Caco-2 (cell line): ENCODE results near the gene CYP4F8. TPM values are rescaled to one million over a fixed set of nuclear protein-coding genes. Genes with fewer than 3 reads are reported as not detected.

Experiments
- BruUV-seq: library from RNA; stranded (reverse); fragments of 400-500 nt; replicated peaks from 2 replicates; lab custom pipeline; 2021; lab: Mats Ljungman, UMichigan
- CTCF ChIA-PET: fragments of 300-600 bp; sonication (Branson Sonifier 250); formaldehyde crosslinking; loops from one replicate; lab custom pipeline; 2022; ENCODE audit warnings: antibody characterized with exemption; lab: Charles Lee
- POLR2A ChIA-PET: fragments of 300-600 bp; sonication (Branson Sonifier 250); formaldehyde crosslinking; loops from one replicate; lab custom pipeline; 2022; ENCODE audit warnings: antibody characterized with exemption; lab: Charles Lee
- DNase-seq, 2 experiments: peaks; one replicate each; pipeline versions ENCODE4 v3.0.0 to v3.0.0-alpha.2; 2020 to 2022
- H3K27me3 ChIP-seq: replicated peaks from 2 replicates; pipeline ENCODE4 v1.6.0; 2011; ENCODE audit warnings: low read length; ENCODE audit not compliant: control insufficient read depth, insufficient read depth
- H3K36me3 ChIP-seq: 2 replicates; pipeline ENCODE4 v1.5.1; 2011; ENCODE audit warnings: low read length; ENCODE audit not compliant: control insufficient read depth, insufficient read depth
- H3K4me1 ChIP-seq: fragments of 250-450 bp; sonication (Bioruptor Pico); 2 replicates; pipeline ENCODE4 v1.5.1; 2020; ENCODE audit warnings: mild to moderate bottlenecking
- H3K4me3 ChIP-seq: 2 replicates; pipeline ENCODE4 v1.5.1; 2011; ENCODE audit warnings: low read depth, mild to moderate bottlenecking, control low read depth, low read length
- H3K9me3 ChIP-seq: fragments of 250-450 bp; sonication (Bioruptor Pico); 2 replicates; pipeline ENCODE4 v1.5.1; 2020; ENCODE audit warnings: mild to moderate bottlenecking, moderate library complexity
- H3K27ac Mint-ChIP-seq: one replicate; pipeline ENCODE4 v1.8.0; 2022; ENCODE audit warnings: mixed read lengths; ENCODE audit not compliant: unreplicated experiment
- H3K27me3 Mint-ChIP-seq: one replicate; pipeline ENCODE4 v1.8.0; 2022; ENCODE audit warnings: mixed read lengths; ENCODE audit not compliant: insufficient read depth, unreplicated experiment
- H3K36me3 Mint-ChIP-seq: one replicate; pipeline ENCODE4 v1.8.0; 2022; ENCODE audit warnings: mild to moderate bottlenecking, mixed read lengths; ENCODE audit not compliant: insufficient read depth, unreplicated experiment
- H3K4me1 Mint-ChIP-seq: one replicate; pipeline ENCODE4 v1.8.0; 2022; ENCODE audit warnings: low read depth, mixed read lengths; ENCODE audit not compliant: unreplicated experiment
- H3K4me3 Mint-ChIP-seq: one replicate; pipeline ENCODE4 v1.8.0; 2022; ENCODE audit warnings: mild to moderate bottlenecking, moderate library complexity, mixed read lengths; ENCODE audit not compliant: unreplicated experiment
- H3K9me3 Mint-ChIP-seq: one replicate; pipeline ENCODE4 v1.8.0; 2022; ENCODE audit warnings: mixed read lengths; ENCODE audit not compliant: unreplicated experiment
- intact Hi-C: fragments of 100-400 bp; cut with micrococcal nuclease; formaldehyde crosslinking; loops from one replicate; pipeline ENCODE4 v1.10.0; 2022; ENCODE audit not compliant: unreplicated experiment
- total RNA-seq: library from RNA; stranded (reverse); gene quantifications from 2 replicates; pipeline ENCODE4 v1.2.3, GENCODE V29; 2022
- TF ChIP-seq, protein P1 (sequence below), 2 experiments: fragments of 200-600 bp in 1 of 2; IDR thresholded peaks; 1 replicate in 1 of 2; 2 replicates in 1 of 2; pipeline versions ENCODE4 v1.5.1 to v1.8.0; 2011 to 2022; ENCODE audit warnings: antibody characterized with exemption in 1 of 2, control low read depth in 1 of 2, inconsistent platforms in 1 of 2, low read depth in 1 of 2, low read length in 1 of 2, mild to moderate bottlenecking in 1 of 2, moderate library complexity in 1 of 2; ENCODE audit not compliant: insufficient read depth in 1 of 2, severe bottlenecking in 1 of 2, unreplicated experiment in 1 of 2

CYP4F8 gene
- total RNA-seq, 1 experiment from 2014 or later: not detected

GRCh38 chr19:15643387-15643786 lies 28.4 kb downstream of the CYP4F8 start:
- POLR2A ChIA-PET: interaction anchor here (0.7 kb wide), 1 partner anchor 48 kb away, joined by 3 read pairs; no protein-coding TSS in a partner anchor
- H3K27me3 Mint-ChIP-seq: peaks cover 3% of the 10 kb centered on the region
- no peaks in the 10 kb centered on the region for H3K4me1 Mint-ChIP-seq
- CTCF ChIA-PET: no interaction called here
- no peaks in the 10 kb centered on the region for H3K4me1 ChIP-seq
- no peaks in the 10 kb centered on the region for H3K27me3 ChIP-seq
- H3K36me3 ChIP-seq: no peaks in the 10 kb centered on the region
- H3K9me3 ChIP-seq: no peaks in the 10 kb centered on the region
- intact Hi-C loops: no loop called here
- no TSS peak for BruUV-seq
- TF ChIP-seq, protein P1, sequence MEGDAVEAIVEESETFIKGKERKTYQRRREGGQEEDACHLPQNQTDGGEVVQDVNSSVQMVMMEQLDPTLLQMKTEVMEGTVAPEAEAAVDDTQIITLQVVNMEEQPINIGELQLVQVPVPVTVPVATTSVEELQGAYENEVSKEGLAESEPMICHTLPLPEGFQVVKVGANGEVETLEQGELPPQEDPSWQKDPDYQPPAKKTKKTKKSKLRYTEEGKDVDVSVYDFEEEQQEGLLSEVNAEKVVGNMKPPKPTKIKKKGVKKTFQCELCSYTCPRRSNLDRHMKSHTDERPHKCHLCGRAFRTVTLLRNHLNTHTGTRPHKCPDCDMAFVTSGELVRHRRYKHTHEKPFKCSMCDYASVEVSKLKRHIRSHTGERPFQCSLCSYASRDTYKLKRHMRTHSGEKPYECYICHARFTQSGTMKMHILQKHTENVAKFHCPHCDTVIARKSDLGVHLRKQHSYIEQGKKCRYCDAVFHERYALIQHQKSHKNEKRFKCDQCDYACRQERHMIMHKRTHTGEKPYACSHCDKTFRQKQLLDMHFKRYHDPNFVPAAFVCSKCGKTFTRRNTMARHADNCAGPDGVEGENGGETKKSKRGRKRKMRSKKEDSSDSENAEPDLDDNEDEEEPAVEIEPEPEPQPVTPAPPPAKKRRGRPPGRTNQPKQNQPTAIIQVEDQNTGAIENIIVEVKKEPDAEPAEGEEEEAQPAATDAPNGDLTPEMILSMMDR (IDR thresholded peaks at IDR 0.05; ENCODE audit: insufficient read depth in 1 of 2, low read depth in 1 of 2, low read length in 1 of 2, severe bottlenecking in 1 of 2, unreplicated experiment in 1 of 2): no peak
- H3K27ac Mint-ChIP-seq: no peak overlapping the region
- peaks cover 12% of the 10 kb centered on the region for H3K9me3 Mint-ChIP-seq
- no peaks in the 10 kb centered on the region for H3K36me3 Mint-ChIP-seq
- no peak for DNase-seq
- H3K4me3 ChIP-seq: no peak overlapping the region
- no peak overlapping the region for H3K4me3 Mint-ChIP-seq

DNA sequence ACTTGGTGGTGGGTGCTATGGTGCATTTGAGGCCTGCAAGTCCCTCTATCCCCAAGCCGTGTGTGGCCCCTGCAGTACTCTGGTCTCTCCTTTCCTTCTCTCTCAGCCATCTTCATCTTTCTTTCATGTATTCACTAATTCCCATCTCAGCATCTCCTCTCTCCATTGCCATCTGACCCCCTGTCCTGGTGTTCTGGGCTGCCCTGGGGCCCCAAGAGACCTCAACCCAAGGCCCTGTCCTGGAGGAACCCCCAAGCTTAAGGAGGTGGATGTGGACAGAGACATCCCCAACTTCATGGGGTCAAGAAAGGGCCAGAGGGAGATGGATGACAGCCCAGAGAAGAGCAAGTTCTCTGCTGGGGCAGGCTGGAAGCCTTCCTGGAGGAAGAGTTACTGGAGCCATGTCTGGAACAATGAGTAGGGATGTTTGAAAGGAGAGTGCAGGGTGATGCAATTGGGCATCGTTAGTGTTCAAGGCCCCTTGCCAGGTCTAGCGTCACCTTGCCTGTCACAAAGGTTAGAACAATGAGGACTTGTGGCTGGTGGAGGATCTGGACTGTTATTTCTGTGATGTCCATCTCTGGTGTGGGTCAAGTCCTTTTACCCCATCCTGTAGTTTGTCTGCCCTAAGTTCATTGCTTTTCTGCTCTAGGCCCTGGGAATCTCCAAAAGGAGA lies 29.2 kb downstream of the CYP4F8 start:
- intact Hi-C loops: no loop called here
- no peaks in the 10 kb centered on the region for H3K36me3 Mint-ChIP-seq
- CTCF ChIA-PET: no interaction called here
- peaks cover 12% of the 10 kb centered on the region for H3K9me3 Mint-ChIP-seq
- no peaks in the 10 kb centered on the region for H3K36me3 ChIP-seq
- H3K27me3 ChIP-seq: no peaks in the 10 kb centered on the region
- BruUV-seq: no TSS peak
- H3K4me3 Mint-ChIP-seq: no peak overlapping the region
- DNase-seq: no peak
- H3K27ac Mint-ChIP-seq: no peak overlapping the region
- POLR2A ChIA-PET: no interaction called here
- H3K4me1 Mint-ChIP-seq: no peaks in the 10 kb centered on the region
- H3K9me3 ChIP-seq: no peaks in the 10 kb centered on the region
- H3K27me3 Mint-ChIP-seq: peaks cover 3% of the 10 kb centered on the region
- TF ChIP-seq, protein P1 (IDR thresholded peaks at IDR 0.05; ENCODE audit: insufficient read depth in 1 of 2, low read depth in 1 of 2, low read length in 1 of 2, severe bottlenecking in 1 of 2, unreplicated experiment in 1 of 2): no peak
- no peaks in the 10 kb centered on the region for H3K4me1 ChIP-seq
- H3K4me3 ChIP-seq: no peak overlapping the region

DNA sequence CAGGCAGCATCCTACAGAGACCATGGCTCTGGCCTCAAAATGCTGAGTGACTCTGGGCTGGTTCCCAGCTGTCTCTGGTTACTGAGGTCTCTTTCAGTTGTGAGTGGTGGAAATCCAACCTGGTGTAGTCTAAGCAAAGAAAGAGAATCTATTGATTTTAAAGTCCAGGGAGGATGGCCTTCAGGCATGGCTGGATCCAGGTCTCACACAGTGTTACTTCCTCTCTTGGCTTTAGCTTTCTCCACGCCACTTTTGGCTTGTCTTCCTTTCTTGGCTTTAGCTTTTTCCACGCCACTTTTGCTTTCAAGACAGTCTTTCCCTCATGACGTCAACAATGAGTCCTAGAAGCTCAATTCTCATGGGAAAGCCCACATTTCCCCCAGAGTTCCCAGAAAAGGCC lies 29.8 kb downstream of the CYP4F8 start:
- H3K4me3 ChIP-seq: no peak overlapping the region
- Mint-ChIP-seq H3K9me3 (peaks cover 12% of the 10 kb centered on the region), H3K36me3 (no peaks in the 10 kb centered on the region), H3K27me3 (peaks cover 3% of the 10 kb centered on the region), H3K4me1 (no peaks in the 10 kb centered on the region), H3K4me3 (no peak overlapping the region), H3K27ac (no peak overlapping the region)
- DNase-seq: no peak
- POLR2A ChIA-PET: no interaction called here
- CTCF ChIA-PET: no interaction called here
- no peaks in the 10 kb centered on the region for H3K9me3 ChIP-seq
- intact Hi-C loops: no loop called here
- no peaks in the 10 kb centered on the region for H3K36me3 ChIP-seq
- no peaks in the 10 kb centered on the region for H3K27me3 ChIP-seq
- no peaks in the 10 kb centered on the region for H3K4me1 ChIP-seq
- no TSS peak for BruUV-seq
- TF ChIP-seq, protein P1 (IDR thresholded peaks at IDR 0.05; ENCODE audit: insufficient read depth in 1 of 2, low read depth in 1 of 2, low read length in 1 of 2, severe bottlenecking in 1 of 2, unreplicated experiment in 1 of 2): no peak
